ENCODE data around the gene CLIC3.

GRCh38 chr9:136964171-136964689 is 32.1 kb downstream of the CLIC3 start:
- TF ChIP-seq CTCF (IDR thresholded peaks at IDR 0.05), result no peak
- no peak for TF ChIP-seq EP300 (IDR thresholded peaks at IDR 0.05; ENCODE audit: low read depth)
